ENCODE results near the gene SPSB4. TPM values are rescaled to one million over a fixed set of nuclear protein-coding genes. Genes with fewer than 3 reads are reported as not detected.
A peak's percentile ranks its signal among the peaks of the same experiment; 100 is the strongest.

The SPSB4 gene
- total RNA-seq: not detected

DNA sequence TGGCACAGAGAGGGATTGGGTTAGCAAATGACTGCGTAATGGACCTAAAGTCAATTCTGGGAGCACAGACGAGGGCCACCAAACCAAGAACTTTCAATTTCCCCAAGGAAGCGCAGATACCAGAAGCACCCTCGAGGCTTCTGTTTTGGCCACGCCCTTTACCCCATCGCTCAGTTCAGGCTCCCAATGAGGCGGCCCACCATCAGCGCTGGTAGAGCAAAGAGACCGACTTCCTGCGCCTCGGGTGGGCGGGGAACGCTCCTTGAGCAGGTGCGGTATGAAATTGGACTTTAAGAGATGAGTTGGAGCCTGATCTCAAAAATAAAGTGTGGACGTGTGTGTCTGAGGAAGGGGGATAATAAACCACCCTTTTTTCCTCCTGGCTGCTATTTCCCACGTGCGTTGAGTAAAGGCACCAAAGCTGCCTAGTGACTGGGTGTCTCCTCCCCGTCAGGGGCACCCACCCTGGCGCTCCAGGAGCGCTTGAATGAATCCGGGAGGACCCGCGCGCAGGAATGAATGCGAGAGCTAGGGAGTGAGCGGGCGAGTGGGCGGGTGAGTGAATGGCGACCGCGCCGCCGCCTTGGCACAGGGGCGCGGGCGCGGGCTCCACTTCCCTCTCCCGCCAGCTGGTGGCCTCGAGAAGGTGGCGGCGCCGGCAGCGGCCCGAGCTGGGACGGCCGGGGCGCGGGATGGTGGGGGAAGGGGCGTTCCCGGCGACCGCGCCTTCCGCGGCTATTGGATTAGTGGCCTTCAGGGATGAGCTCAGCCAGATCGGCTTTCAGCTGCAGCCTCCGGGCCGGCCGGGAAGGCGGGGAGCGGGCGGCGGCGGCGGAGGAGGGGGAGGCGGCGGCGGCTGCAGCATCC is at the start of gene SPSB4:
TSS of gene SPSB4 (plus strand) at position 772 of the 867 bp plus-strand sequence. CDS start 14,758 bp downstream, outside the sequence.
- TF ChIP-seq, protein P1, sequence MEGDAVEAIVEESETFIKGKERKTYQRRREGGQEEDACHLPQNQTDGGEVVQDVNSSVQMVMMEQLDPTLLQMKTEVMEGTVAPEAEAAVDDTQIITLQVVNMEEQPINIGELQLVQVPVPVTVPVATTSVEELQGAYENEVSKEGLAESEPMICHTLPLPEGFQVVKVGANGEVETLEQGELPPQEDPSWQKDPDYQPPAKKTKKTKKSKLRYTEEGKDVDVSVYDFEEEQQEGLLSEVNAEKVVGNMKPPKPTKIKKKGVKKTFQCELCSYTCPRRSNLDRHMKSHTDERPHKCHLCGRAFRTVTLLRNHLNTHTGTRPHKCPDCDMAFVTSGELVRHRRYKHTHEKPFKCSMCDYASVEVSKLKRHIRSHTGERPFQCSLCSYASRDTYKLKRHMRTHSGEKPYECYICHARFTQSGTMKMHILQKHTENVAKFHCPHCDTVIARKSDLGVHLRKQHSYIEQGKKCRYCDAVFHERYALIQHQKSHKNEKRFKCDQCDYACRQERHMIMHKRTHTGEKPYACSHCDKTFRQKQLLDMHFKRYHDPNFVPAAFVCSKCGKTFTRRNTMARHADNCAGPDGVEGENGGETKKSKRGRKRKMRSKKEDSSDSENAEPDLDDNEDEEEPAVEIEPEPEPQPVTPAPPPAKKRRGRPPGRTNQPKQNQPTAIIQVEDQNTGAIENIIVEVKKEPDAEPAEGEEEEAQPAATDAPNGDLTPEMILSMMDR (IDR thresholded peaks at IDR 0.05): peak in 2 of 3 experiments; percentile 28 to 57
- Histone ChIP-seq H3K9me3 (no peaks in the 10 kb centered on the region), H3K4me1 (peaks cover 0 to 4% of the 10 kb centered on the region in 2 donors), H3K27me3 (no peaks in the 10 kb centered on the region), H3K27ac (peak within 1 kb of the TSS in 1 of 2 donors; percentile 61), H3K4me3 (peak within 1 kb of the TSS; percentile 63 to 85), H3K36me3 (no peaks in the 10 kb centered on the region)
- intact Hi-C loops (cut with DNase I): loop anchor here (2.0 to 5.0 kb wide), 3 partner anchors 41 to 142 kb away; no protein-coding TSS in a partner anchor
- peak in 1 of 2 donors; percentile 74 for DNase-seq (ENCODE audit: low spot score in 2 of 2)

DNA sequence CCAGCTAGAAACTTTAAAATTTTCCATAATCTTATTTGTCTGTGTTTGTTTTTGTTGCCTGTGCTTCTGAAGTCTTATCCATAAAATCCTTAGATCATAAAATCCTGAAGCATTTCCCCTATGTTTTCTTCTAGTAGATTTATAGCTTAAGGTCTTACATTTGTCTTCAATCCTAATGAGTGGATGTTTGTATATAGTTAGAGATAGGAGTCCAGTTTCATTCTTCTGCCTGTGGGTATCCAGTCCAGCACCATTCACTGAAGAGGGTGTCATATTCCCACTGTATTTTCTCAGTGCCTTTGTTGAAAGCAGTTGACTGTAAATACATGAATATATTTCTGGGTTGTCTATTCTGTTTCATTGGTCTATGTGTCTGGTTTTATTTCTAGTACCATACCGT is 44.8 kb upstream of the SPSB4 start:
- TF ChIP-seq, protein P1 (IDR thresholded peaks at IDR 0.05): no peak
- no peaks in the 10 kb centered on the region for H3K36me3 ChIP-seq
- H3K4me1 ChIP-seq: no peaks in the 10 kb centered on the region
- no peaks in the 10 kb centered on the region for H3K9me3 ChIP-seq
- no peak overlapping the region for H3K27ac ChIP-seq
- intact Hi-C loops (cut with DNase I): no loop called here
- H3K4me3 ChIP-seq: no peak overlapping the region
- no peak for DNase-seq (ENCODE audit: low spot score in 2 of 2)
- H3K27me3 ChIP-seq: no peaks in the 10 kb centered on the region

DNA sequence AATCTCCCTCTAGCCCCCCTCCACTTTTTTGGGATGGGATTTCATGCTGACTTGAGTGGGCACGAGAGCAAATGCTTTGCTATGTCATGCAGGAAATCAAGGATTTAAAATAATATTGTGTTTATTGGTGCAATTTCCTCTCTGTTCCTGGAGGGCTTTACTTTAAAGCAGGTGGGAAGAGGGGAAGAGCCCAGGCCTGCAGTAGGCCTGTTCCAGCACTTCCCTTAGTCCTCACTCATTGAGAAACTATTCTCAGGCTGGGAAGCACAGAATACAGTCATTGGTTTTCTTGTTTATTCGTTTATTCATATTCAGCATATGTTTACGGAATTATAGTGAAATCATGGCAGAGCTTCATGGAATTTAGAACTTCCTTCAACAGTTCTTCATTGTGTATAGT is 41.7 kb upstream of the SPSB4 start:
- TF ChIP-seq, protein P1 (IDR thresholded peaks at IDR 0.05): no peak
- DNase-seq (ENCODE audit: low spot score in 2 of 2): no peak
- Histone ChIP-seq H3K27ac (no peak overlapping the region), H3K4me3 (no peak overlapping the region), H3K27me3 (no peaks in the 10 kb centered on the region), H3K36me3 (no peaks in the 10 kb centered on the region), H3K9me3 (no peaks in the 10 kb centered on the region), H3K4me1 (no peaks in the 10 kb centered on the region)
- intact Hi-C loops (cut with DNase I): no loop called here

DNA sequence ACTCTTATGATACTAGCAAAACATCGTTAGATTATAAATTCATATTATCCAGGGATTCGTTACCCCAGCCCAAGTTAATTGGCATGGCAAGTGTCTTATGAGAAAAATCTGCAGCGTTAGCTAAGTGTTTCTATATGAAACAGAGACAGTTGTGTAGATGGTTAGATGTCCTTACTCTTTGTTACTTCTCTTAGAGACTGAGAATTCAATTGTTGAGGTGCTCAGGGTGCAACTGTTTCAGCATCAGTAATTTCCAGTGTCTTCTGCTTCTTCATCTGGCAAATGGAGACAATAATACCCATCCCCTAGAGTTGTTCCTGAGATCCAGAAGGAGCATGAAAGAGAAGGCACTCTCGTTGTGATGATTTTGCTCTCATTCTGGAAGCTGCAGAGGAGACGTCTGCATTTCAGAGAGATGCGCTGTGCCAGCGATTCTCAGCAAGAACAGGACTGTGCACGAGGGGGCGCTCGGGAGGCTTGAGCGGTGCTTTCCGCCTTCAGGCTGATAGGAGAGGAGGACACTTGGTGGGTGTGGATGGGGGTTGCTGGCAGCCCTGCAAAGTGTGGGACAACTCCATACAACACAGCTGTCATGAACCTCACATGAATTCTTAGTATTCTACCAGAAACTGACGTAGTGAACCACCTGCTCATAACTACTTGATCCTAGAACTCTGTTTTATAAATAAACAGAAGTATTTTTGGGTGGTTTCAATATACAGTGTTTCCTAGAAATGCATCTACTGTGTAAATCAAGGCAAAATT is 39.7 kb upstream of the SPSB4 start:
- intact Hi-C loops (cut with DNase I): loop anchor here (1.0 to 2.0 kb wide), 2 partner anchors 93 to 181 kb away; no protein-coding TSS in a partner anchor
- Histone ChIP-seq H3K4me3 (no peak overlapping the region), H3K9me3 (no peaks in the 10 kb centered on the region), H3K36me3 (no peaks in the 10 kb centered on the region), H3K27me3 (no peaks in the 10 kb centered on the region), H3K4me1 (no peaks in the 10 kb centered on the region), H3K27ac (no peak overlapping the region)
- DNase-seq (ENCODE audit: low spot score in 2 of 2): peak in 1 of 2 donors; percentile 77
- TF ChIP-seq, protein P1 (IDR thresholded peaks at IDR 0.05): peak; percentile 56 to 83 (median 72)

DNA sequence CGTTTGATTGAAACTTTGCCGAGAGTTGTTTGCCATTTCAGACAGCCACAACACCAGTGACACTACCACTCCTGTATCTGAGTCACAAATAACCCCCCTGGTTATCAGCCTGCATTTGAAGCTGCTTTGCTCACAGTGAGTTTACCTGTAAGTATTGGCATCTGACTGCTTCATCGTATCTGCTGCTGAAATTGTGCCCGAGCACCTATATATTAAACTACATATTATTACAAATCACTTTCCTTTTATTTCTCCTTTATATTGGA is 39.2 kb upstream of the SPSB4 start:
- Histone ChIP-seq H3K27me3 (no peaks in the 10 kb centered on the region), H3K9me3 (no peaks in the 10 kb centered on the region), H3K4me3 (no peak overlapping the region), H3K4me1 (no peaks in the 10 kb centered on the region), H3K36me3 (no peaks in the 10 kb centered on the region), H3K27ac (no peak overlapping the region)
- no peak for DNase-seq (ENCODE audit: low spot score in 2 of 2)
- intact Hi-C loops (cut with DNase I): loop anchor here (1.0 to 2.0 kb wide), 2 partner anchors 93 to 180 kb away; no protein-coding TSS in a partner anchor
- TF ChIP-seq, protein P1 (IDR thresholded peaks at IDR 0.05): no peak
